SW 1271 (cell line): ENCODE data around the gene NRAP.

ENCODE experiments used
- DNase-seq, 2 experiments: peaks; one replicate each; lab custom pipeline; 2025; lab: John Stamatoyannopoulos, UW

The NRAP gene

GRCh38 chr10:113631684-113632367 is 32.0 kb downstream of the NRAP start:
- DNase-seq: no peak

GRCh38 chr10:113630929-113631533 is 32.8 kb downstream of the NRAP start:
- DNase-seq: no peak

GRCh38 chr10:113628607-113629153 is 35.2 kb downstream of the NRAP start:
- DNase-seq: no peak

- DNase-seq: no peak
Observed at GRCh38 chr10:113627836-113628235, 36.0 kb downstream of the NRAP start.

GRCh38 chr10:113626809-113627355 is 37.0 kb downstream of the NRAP start:
- no peak for DNase-seq

GRCh38 chr10:113625461-113626186 is 38.2 kb downstream of the NRAP start:
- no peak for DNase-seq

- no peak for DNase-seq
Observed at GRCh38 chr10:113622831-113623230, 41.0 kb downstream of the NRAP start.

GRCh38 chr10:113621799-113622198 is 42.0 kb downstream of the NRAP start:
- DNase-seq: no peak

- no peak for DNase-seq
Observed at GRCh38 chr10:113620936-113621335, 42.9 kb downstream of the NRAP start.

GRCh38 chr10:113620511-113620910 is 43.3 kb downstream of the NRAP start:
- no peak for DNase-seq

GRCh38 chr10:113619401-113619800 is 44.4 kb downstream of the NRAP start:
- DNase-seq: no peak

GRCh38 chr10:113618338-113618737 is 45.5 kb downstream of the NRAP start:
- no peak for DNase-seq

GRCh38 chr10:113617086-113617485 is 46.8 kb downstream of the NRAP start:
- DNase-seq: no peak

GRCh38 chr10:113616244-113617074 is 47.4 kb downstream of the NRAP start:
- no peak for DNase-seq

GRCh38 chr10:113613977-113614690 is 49.7 kb downstream of the NRAP start:
- no peak for DNase-seq

- DNase-seq: no peak
Observed at GRCh38 chr10:113613427-113613826, 50.4 kb downstream of the NRAP start.

- DNase-seq: no peak
Observed at GRCh38 chr10:113612154-113612553, 51.7 kb downstream of the NRAP start.

GRCh38 chr10:113610631-113611601 is 52.9 kb downstream of the NRAP start:
- DNase-seq: no peak

- no peak for DNase-seq
Observed at GRCh38 chr10:113609704-113610108, 54.1 kb downstream of the NRAP start.
